Astrocyte of the spinal cord (primary cell): ENCODE results near the gene FRY.

Source experiments
- DNase-seq: peaks from one replicate; pipeline ENCODE4 v3.0.0; 2011; ENCODE audit warnings: low read depth, low spot score
- H3K4me3 ChIP-seq: 2 replicates; pipeline ENCODE4 v1.5.1; 2011; ENCODE audit warnings: low read depth, mild to moderate bottlenecking, low read length, moderate library complexity
- in situ Hi-C: cut with HindIII; loops from 2 replicates; pipeline ENCODE4 v1.10.0; 2017; ENCODE audit warnings: low sequenced_read_pairs
- TF ChIP-seq, protein P1 (sequence below): IDR thresholded peaks from 2 replicates; pipeline ENCODE4 v1.5.1; 2012; ENCODE audit warnings: low read depth, mild to moderate bottlenecking, low read length, inconsistent platforms

Gene FRY

DNA sequence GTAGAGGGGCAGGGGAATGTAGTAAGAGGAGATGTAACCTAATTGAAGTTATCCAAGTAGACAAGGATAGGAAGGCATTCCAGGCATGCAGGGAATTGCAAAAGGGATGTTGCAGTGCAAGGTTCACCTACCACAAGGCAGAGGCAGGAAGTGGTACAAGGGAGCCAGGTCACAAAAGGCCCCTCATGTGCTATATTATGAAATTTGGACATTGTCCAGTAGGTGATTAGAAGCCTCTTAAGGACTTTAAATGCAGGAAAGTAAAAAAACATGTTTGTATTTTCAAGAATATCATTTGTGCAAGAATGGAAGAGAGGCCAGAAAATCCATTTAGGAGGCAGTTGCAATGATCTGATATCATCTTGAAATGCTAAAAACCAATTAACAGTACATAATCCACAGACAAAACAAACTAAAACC lies 111.4 kb downstream of the FRY start:
- in situ Hi-C loops, result no loop called here
- no peak overlapping the region for H3K4me3 ChIP-seq
- DNase-seq, result peak; percentile 42
- TF ChIP-seq, protein P1, sequence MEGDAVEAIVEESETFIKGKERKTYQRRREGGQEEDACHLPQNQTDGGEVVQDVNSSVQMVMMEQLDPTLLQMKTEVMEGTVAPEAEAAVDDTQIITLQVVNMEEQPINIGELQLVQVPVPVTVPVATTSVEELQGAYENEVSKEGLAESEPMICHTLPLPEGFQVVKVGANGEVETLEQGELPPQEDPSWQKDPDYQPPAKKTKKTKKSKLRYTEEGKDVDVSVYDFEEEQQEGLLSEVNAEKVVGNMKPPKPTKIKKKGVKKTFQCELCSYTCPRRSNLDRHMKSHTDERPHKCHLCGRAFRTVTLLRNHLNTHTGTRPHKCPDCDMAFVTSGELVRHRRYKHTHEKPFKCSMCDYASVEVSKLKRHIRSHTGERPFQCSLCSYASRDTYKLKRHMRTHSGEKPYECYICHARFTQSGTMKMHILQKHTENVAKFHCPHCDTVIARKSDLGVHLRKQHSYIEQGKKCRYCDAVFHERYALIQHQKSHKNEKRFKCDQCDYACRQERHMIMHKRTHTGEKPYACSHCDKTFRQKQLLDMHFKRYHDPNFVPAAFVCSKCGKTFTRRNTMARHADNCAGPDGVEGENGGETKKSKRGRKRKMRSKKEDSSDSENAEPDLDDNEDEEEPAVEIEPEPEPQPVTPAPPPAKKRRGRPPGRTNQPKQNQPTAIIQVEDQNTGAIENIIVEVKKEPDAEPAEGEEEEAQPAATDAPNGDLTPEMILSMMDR, result no peak

DNA sequence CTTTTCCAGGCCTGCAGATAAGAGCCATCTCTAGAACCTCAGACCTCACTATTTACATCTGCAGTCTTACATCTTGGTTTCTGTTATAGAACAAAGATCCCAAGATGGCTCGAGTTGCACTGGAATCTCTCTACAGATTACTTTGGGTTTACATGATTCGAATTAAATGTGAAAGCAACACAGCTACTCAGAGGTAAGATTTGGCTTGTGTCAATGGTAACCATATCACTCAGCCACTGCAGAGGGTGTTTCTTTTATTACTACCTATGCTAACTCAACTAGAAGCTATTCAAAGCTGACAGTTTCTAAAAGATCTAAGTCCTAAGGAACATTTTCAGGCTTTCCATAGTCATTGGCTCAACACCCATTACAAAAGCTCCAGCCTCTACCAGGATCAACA lies 115.6 kb downstream of the FRY start:
- no peak for DNase-seq
- in situ Hi-C loops, result no loop called here
- H3K4me3 ChIP-seq, result no peak overlapping the region
- TF ChIP-seq, protein P1, result no peak

DNA sequence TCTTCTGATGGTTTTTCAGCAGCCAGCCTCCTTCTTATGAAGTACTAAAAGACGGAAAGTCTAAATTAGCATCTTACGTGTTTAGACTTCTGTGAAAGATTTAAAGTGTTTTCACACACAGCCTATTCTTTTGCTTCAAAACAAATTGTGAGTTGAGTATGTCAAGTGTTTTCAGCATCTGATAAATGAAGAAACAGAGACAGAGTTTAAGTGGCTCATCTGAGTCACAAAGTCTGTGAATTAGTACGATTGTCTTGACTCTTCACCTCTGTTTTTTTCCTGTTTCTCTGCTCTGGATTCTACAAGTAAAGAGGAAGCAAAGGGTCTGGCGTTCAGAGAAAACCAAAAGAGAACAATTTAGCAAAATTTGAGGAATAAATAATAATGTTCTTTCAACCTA lies 116.4 kb downstream of the FRY start:
- TF ChIP-seq, protein P1, result no peak
- no peak overlapping the region for H3K4me3 ChIP-seq
- in situ Hi-C loops, result no loop called here
- no peak for DNase-seq

DNA sequence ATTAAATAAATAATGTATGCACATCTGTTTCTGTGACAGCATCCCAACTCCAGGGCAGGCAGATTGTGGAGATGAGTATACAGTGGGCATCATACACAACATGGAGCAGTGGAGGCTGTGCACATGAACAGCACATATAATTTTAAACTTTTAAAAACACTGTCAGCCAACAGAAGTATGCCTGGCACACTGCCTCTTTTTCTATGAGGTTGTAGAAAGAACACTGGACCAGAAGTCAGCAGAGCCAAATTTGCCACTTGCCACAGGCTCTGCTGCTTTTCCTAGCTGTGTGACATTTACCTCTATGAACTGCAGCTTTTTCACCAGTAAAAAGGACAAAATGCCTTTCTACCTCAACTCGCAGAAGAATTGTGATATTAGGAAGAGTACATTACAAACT lies 118.7 kb downstream of the FRY start:
- no peak for DNase-seq
- H3K4me3 ChIP-seq, result no peak overlapping the region
- TF ChIP-seq, protein P1, result no peak
- in situ Hi-C loops, result no loop called here

DNA sequence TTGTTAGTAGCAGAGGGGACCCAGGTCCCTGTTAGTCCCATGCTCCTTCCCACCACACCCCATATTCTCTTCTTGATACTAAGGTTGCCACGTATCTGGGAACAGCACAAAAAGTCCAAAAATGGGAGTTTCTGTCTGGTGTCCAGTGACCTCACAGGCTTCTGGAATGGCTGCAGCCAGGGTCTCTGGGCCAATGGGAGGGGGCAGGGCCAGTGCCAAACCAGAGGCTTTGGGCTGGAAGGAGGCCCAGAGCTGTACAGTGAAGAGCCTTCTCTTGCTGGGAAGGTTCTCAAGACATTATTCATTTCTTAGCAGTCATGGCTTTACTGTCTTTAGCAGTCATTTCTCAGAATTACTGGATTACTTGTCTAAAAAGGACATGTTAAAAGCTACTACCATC lies 119.2 kb downstream of the FRY start:
- TF ChIP-seq, protein P1, result no peak
- no peak overlapping the region for H3K4me3 ChIP-seq
- in situ Hi-C loops, result no loop called here
- peak; percentile 78 for DNase-seq

DNA sequence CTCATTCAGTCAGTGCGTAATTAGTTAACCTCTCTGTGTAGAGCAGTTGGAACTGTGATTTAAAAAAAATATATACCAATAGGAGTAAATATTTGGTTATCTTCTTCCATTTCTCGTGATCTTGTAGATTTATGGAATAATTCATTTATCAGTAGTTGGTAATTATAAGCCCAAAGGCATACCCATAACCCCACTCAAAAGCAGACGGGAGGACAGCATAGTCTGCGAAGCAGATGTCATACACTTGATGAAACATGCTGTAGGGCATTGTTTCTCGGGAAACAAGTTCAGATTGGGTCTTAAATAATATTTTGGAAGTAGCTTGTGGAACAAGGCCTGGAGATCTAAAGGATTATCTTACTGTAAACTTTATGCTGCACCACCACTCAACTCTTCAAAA lies 119.7 kb downstream of the FRY start:
- H3K4me3 ChIP-seq, result no peak overlapping the region
- peak; percentile 20 for DNase-seq
- TF ChIP-seq, protein P1, result no peak
- in situ Hi-C loops, result no loop called here

DNA sequence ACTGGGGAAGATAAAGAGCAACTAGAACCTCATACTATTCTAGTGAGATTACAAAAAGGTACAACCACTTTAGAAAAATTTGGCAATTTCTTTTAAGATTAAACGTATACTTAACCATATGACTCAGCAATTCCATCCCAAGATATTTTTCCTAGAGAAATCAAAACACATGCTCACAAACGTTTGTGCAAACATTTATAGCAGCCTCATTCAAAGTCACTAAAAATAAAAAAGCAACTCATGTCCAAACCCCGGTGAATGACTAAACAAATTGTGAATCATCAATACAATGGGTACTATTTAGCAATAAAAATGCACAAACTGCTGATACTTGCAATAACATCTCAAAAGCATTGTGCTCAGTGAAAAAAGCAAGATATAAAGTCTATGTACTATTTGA lies 121.5 kb downstream of the FRY start:
- H3K4me3 ChIP-seq, result no peak overlapping the region
- TF ChIP-seq, protein P1, result no peak
- in situ Hi-C loops, result no loop called here
- DNase-seq, result peak; percentile 83
